DMS53 treated with DMSO at 0.1 percent for 48 hours (cell line): ENCODE data around the gene PALB2.
A peak's percentile ranks its signal among the peaks of the same experiment; 100 is the strongest.
"Not testable (repeated sequence)": the region's sequence is repeated elsewhere in the genome, so short reads cannot be mapped to it uniquely, and the experiment has no call there.

Experiments
- DNase-seq: peaks from one replicate; lab custom pipeline; 2025; ENCODE audit not compliant: unreplicated experiment; lab: John Stamatoyannopoulos, UW

Gene PALB2

DNA sequence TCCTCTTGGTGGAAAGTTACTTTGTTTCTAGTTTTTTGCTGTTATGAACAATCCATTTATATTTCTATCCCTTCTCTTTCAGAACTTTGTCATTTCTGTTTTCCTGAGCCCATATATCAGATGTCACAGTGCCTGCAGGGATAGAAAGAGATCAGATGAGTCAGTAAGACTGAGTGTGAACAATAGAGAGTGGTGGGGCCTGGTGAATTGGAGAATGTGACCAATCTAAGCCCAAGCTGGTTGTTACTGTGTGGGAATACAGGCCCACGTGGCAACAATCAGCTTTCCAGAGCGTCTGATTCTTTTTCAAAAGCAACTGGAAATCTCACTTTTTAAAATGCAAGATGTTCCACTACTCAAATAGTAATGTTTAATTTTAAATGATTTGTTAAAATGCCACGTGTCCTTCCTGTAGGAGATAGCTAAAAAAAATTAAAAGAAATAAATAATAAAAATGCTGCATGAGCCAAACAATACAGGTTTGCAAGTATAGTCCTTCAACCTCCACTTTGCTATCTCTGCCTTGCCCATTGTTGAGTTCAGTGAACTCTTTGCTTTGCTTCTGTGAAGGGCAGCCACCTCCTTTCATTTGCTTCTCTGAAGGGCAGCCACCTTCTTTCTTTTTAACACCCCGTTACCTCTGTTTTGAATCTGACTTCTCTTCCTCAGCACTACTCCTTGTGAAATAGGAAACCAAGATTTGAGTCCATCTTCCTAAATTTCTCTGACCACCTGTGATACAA is 9.7 kb upstream of the PALB2 start:
- no peak for DNase-seq

GRCh38 chr16:23642246-23642774 is 1.2 kb upstream of the PALB2 start:
- no peak for DNase-seq

- DNase-seq: peak; percentile 1
These were observed 537 bp downstream of the PALB2 start for GRCh38 chr16:23640615-23640930.

GRCh38 chr16:23635958-23636357 is 5.2 kb downstream of the PALB2 start:
- no peak for DNase-seq

GRCh38 chr16:23634461-23635036 is 6.6 kb downstream of the PALB2 start:
- no peak for DNase-seq

- DNase-seq: not testable (repeated sequence)
These were observed 9.2 kb downstream of the PALB2 start for GRCh38 chr16:23631874-23632273.

GRCh38 chr16:23629516-23629915 is 11.6 kb downstream of the PALB2 start:
- DNase-seq: no peak

DNA sequence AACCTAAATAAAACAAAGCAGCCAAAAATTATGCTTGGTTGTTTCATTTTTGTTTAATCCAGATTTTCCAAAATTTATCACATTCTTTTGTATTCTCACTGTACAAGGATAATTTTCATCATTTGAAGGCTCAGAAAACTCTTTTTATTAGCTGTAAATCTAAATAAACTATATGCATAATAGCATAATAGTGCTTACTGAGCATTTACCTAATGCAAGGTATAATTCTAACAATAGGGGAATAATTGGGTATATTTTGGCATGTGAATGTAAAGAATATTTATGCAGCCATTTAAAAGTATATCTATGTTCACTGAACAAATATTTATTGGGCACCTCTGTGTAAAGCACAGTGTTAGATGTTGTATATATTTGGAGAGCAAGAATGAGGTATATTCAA is 17.0 kb downstream of the PALB2 start:
- DNase-seq: no peak

DNA sequence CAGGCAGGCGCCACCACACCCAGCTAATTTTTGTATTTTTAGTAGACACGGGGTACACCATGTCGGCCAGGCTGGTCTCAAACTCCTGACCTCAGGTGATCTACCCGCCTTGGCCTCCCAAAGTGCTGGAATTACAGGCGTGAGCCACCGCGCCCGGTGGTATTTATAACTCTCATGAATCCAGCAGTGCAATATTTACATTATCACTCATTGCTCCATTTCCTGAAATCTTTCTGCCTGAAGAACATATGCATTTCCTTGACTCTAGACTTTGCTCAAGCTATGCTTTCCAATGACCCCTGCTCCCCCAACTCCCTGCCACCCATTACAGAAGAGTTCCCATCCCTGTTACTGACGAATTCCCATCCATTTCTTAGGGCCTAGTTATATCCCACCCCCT is 25.3 kb downstream of the PALB2 start:
- DNase-seq: no peak

- no peak for DNase-seq
These were observed 29.2 kb downstream of the PALB2 start for GRCh38 chr16:23611936-23612335.

GRCh38 chr16:23610905-23611304 is 30.2 kb downstream of the PALB2 start:
- DNase-seq: not testable (repeated sequence)

DNA sequence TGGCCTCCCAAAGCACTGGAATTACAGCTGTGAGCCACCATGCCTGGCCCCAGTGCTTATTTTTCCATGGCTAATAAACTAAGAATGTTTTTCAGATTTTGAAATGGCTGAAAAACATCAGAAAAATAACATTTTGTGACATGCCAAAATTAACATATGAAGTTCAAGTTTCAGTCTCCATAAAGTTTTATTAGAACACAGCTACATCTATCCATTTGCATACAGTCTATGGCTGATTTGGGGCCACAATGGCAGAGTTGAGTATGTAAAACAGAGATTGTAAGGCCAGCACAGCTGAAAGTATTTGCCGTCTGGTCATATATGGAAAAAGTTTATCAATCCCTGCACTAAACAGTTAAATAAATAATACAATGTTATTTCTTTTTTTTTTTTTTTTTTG is 31.2 kb downstream of the PALB2 start:
- DNase-seq: no peak

DNA sequence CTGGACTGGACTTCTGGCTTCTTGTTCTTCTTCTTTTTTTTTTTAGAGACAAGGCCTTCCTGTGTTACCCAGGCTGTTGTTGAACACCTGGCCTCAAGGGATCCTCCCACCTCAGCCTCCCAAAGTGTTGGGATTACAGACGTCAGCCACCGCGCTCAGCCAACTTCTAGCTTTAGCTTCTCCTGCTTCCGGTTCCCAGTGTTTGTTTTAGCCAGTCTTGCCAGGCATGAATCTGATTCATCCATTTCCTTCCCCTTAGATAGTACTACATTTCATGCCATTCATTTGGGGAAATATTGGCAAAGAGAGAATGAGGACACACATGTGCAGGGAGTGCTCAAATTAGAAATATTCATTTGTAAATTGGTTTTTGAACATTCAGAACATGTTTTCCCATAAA is 32.9 kb downstream of the PALB2 start:
- DNase-seq: no peak

DNA sequence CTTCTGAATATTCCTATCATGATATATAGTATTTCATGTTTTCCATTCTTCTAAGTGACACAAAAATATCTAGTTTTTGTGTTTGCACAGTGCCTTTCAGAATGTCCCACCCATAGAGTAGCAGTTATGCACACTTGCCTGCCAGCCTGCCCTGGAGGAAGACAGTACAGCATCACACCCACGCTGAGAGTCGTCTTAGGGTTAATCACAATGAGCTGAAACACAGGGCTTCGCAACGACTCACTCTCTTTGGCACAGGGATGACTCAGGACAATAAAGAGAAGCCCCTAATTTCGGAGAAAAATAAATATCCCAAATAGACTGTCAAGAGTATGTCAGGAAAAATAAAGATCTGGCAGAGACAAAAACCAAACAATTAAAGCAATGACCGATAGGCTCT is 33.4 kb downstream of the PALB2 start:
- DNase-seq: no peak

DNA sequence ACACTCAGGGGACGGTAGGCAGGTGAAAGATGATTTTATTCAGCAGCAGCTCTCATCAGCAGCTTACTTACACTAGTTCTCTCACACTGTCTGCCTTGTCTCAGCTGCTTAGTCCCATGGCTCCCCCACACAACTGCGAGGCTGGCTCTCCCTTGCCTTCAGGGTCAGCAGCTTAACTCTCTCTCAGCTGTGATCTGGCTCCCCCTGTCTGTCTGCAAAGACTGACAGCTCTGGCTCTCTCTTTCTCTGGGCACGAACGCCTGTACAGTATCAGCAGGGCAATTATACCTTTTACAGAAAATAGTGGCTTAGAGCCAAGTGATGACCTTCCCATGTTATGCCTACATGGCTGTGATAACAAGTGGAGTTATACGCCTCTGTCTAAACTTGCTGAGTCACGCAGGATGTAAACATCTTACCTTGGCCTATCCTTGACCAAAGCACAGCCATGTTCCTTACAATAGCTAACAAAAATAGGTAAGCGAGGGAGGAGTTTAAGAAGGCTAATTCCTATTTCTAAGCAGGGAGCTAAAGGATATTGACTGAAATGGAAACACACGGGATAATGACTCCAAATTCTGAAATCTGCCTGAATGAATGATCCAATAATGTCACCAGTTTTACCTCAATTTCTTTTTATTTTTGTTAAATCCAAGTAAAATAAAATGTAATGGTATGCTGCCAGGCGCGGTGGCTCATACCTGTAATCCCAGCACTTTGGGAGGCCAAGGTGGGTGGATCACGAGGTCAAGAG is 43.9 kb downstream of the PALB2 start:
- DNase-seq: peak; percentile 15

DNA sequence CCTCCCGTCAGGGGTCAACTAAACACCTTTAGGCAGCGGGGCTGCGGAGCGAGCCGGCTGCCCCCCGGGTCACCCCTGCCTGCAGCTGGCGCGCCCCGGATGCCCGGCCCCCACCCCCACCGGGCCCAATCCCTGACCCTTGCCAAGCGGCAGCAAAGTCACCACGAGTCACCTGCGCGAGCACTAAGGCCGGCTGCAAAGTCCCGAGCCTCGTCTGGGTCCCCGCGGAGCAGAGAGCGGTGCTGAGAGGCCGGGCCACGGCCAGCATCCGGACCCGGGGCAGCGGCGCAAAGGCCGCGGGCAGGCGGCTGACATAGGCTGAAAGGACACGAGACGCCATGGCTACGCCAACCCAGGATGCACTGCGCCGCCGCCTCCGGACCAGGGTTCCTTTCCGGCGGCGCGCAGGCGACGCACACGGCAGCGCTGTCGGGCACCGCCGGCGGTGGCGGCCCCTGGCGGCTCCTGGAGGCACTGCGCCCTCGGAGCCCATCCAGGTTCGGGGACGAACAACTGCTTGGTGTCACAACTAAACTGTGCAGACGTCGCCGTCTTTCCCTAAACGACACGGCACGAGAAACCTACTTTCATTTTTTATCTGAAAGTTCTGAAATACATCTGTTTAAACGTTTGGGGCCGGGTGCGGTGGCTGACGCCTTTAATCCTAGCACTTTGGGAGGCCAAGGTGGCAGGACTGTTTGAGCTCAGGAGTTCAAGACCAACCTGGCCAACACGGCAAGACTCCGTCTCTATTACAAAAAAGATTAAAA is 45.0 kb downstream of the PALB2 start, which contains the start of gene NDUFAB1:
NDUFAB1 (minus strand) TSS at position 366 of the 770 bp plus-strand sequence; CDS start at position 340, 26 bp downstream.
- DNase-seq: peak; percentile 64

GRCh38 chr16:23595246-23595950 is 45.7 kb downstream of the PALB2 start:
- no peak for DNase-seq

GRCh38 chr16:23594186-23594585 is 46.9 kb downstream of the PALB2 start:
- DNase-seq: no peak

DNA sequence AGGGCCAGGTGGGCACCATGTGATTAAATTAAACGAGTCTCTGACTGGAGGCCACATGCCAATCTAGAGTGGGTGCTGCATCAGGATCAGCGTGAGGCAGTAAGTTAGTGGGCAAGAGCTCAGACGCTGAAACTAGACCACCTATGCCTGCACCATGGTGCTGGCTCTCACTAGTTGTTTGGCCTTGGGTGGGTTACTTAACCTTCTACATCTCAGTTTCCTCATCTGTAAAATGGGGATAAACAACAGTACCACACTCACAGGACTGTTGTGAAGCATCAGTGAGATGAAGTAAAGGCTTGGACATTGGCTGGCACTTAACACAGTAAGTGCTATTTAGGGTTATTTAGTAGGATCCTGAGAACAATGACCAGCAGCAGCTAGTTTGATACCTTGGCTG is 50.9 kb downstream of the PALB2 start:
- DNase-seq: no peak

- no peak for DNase-seq
These were observed 53.4 kb downstream of the PALB2 start for GRCh38 chr16:23587726-23588125.
